Panc1 (cell line): ENCODE measurements around the gene PTPRK. TPM values are rescaled to one million over a fixed set of nuclear protein-coding genes. Genes with fewer than 3 reads are reported as not detected.

Source experiments
- ATAC-seq: fragments of 200-7000 bp; cut with Tn5 transposase; 2 replicates; pipeline ENCODE4 v1.9.1; 2020; ENCODE audit warnings: mild to moderate bottlenecking, moderate library complexity
- BruUV-seq: library from RNA; stranded (reverse); fragments of 400-500 nt; replicated peaks from 2 replicates; lab custom pipeline; 2021; lab: Mats Ljungman, UMichigan
- CTCF ChIA-PET: fragments of 300-600 bp; sonication (Branson Sonifier 250); formaldehyde crosslinking; loops from one replicate; lab custom pipeline; 2022; ENCODE audit warnings: antibody characterized with exemption; lab: Charles Lee
- POLR2A ChIA-PET: fragments of 300-600 bp; sonication (Branson Sonifier 250); formaldehyde crosslinking; loops from one replicate; lab custom pipeline; 2022; ENCODE audit warnings: antibody characterized with exemption; lab: Charles Lee
- DNase-seq: peaks from one replicate; pipeline ENCODE4 v3.0.0-alpha.2; 2010; ENCODE audit warnings: low read depth, low spot score
- H3K27ac ChIP-seq: 2 replicates; pipeline ENCODE4 v1.5.1; 2011; ENCODE audit warnings: mild to moderate bottlenecking, low read length, inconsistent platforms
- H3K27me3 ChIP-seq: fragments of 200-500 bp; sonication (Bioruptor generic); 2 replicates; pipeline ENCODE4 v1.6.0; 2014; ENCODE audit warnings: low read length, inconsistent platforms; ENCODE audit not compliant: control insufficient read depth, insufficient read depth
- H3K36me3 ChIP-seq: fragments of 200-500 bp; sonication (Bioruptor generic); 2 replicates; pipeline ENCODE4 v1.5.1; 2014; ENCODE audit warnings: inconsistent platforms, mild to moderate bottlenecking, low read length, moderate library complexity; ENCODE audit not compliant: control insufficient read depth, insufficient read depth
- H3K4me1 ChIP-seq: 2 replicates; pipeline ENCODE4 v1.5.1; 2011; ENCODE audit warnings: inconsistent platforms, mild to moderate bottlenecking, low read length, moderate library complexity; ENCODE audit not compliant: control insufficient read depth, insufficient read depth
- H3K4me3 ChIP-seq, 2 experiments: 2 replicates each; pipeline ENCODE4 v1.5.1; 2011 to 2012; ENCODE audit warnings: low read depth in 2 of 2, low read length in 2 of 2, mild to moderate bottlenecking in 2 of 2, inconsistent platforms in 1 of 2, moderate library complexity in 1 of 2
- H3K9me3 ChIP-seq: fragments of 200-500 bp; sonication (Bioruptor generic); 2 replicates; pipeline ENCODE4 v1.5.1; 2014; ENCODE audit warnings: low read depth, mild to moderate bottlenecking, inconsistent platforms, low read length, moderate library complexity; ENCODE audit not compliant: control insufficient read depth, insufficient read depth
- CTCF ChIP-seq: fragments of 450-650 bp; IDR thresholded peaks from 2 replicates; pipeline ENCODE4 v1.5.1; 2017; ENCODE audit warnings: mild to moderate bottlenecking
- POLR2AphosphoS5 ChIP-seq: IDR thresholded peaks from 2 replicates; pipeline ENCODE4 v1.6.1; 2012; ENCODE audit warnings: mild to moderate bottlenecking, low read depth, low read length, moderate library complexity
- REST ChIP-seq, 2 experiments: IDR thresholded peaks; 2 replicates each; pipeline ENCODE4 v1.6.1; 2011 to 2012; ENCODE audit warnings: low read depth in 2 of 2, control low read depth in 1 of 2, low read length in 1 of 2, mild to moderate bottlenecking in 1 of 2, moderate library complexity in 1 of 2; ENCODE audit not compliant: insufficient read depth in 1 of 2
- SIN3A ChIP-seq: IDR thresholded peaks from 2 replicates; pipeline ENCODE4 v1.6.1; 2012; ENCODE audit warnings: low read depth, mild to moderate bottlenecking, low read length, moderate library complexity, borderline replicate concordance; ENCODE audit not compliant: insufficient read depth
- TCF7L2 ChIP-seq: IDR thresholded peaks from 2 replicates; pipeline ENCODE4 v1.6.1; 2011; ENCODE audit warnings: mild to moderate bottlenecking, low read depth, low read length, inconsistent platforms
- in situ Hi-C: cut with HindIII; loops from 2 replicates; pipeline ENCODE4 v1.10.0; 2016; ENCODE audit warnings: low sequenced_read_pairs, low pct_unique_long_range_greater_than_20kb
- intact Hi-C: fragments of 100-400 bp; cut with micrococcal nuclease; formaldehyde crosslinking; loops from one replicate; pipeline ENCODE4 v1.10.0; 2022; ENCODE audit not compliant: unreplicated experiment
- total RNA-seq: library from RNA; stranded (reverse); gene quantifications from one replicate; pipeline ENCODE4 v1.2.1, GENCODE V29; 2021; ENCODE audit not compliant: unreplicated experiment

PTPRK gene
- total RNA-seq, 1 experiment from 2014 or later, result 61.8 TPM

GRCh38 chr6:128277379-128277778 is 243.0 kb downstream of the PTPRK start:
- H3K27me3 ChIP-seq, result no peaks in the 10 kb centered on the region
- ChIA-PET CTCF (no interaction called here), POLR2A (no interaction called here)
- no peak for DNase-seq
- no TSS peak for BruUV-seq
- H3K9me3 ChIP-seq, result no peaks in the 10 kb centered on the region
- no peak overlapping the region for H3K4me3 ChIP-seq
- in situ Hi-C loops, result no loop called here
- intact Hi-C loops, result no loop called here
- no peaks in the 10 kb centered on the region for H3K36me3 ChIP-seq
- H3K4me1 ChIP-seq, result peaks cover 16% of the 10 kb centered on the region; the same call in 1 of the 2 replicates
- no peak for TF ChIP-seq TCF7L2
- TF ChIP-seq CTCF, result no peak
- no peak for TF ChIP-seq REST (IDR thresholded peaks at IDR 0.05; ENCODE audit: insufficient read depth in 1 of 2, low read depth in 2 of 2, low read length in 1 of 2)
- TF ChIP-seq POLR2AphosphoS5, result no peak
- no peak for TF ChIP-seq SIN3A
- H3K27ac ChIP-seq, result no peak overlapping the region
- ATAC-seq, result no peak

- no peaks in the 10 kb centered on the region for H3K36me3 ChIP-seq
- no peaks in the 10 kb centered on the region for H3K9me3 ChIP-seq
- DNase-seq, result no peak
- H3K4me3 ChIP-seq, result no peak overlapping the region
- ChIA-PET POLR2A (no interaction called here), CTCF (no interaction called here)
- no TSS peak for BruUV-seq
- peaks cover 17% of the 10 kb centered on the region for H3K4me1 ChIP-seq
- intact Hi-C loops (no loop called here), in situ Hi-C loops (no loop called here)
- no peak for TF ChIP-seq CTCF
- TF ChIP-seq POLR2AphosphoS5, result no peak
- TF ChIP-seq REST (IDR thresholded peaks at IDR 0.05; ENCODE audit: insufficient read depth in 1 of 2, low read depth in 2 of 2, low read length in 1 of 2), result no peak
- no peak for TF ChIP-seq TCF7L2
- TF ChIP-seq SIN3A, result no peak
- no peak for ATAC-seq
- H3K27me3 ChIP-seq, result no peaks in the 10 kb centered on the region
- H3K27ac ChIP-seq, result no peak overlapping the region
Observed at GRCh38 chr6:128276311-128276710, 244.1 kb downstream of the PTPRK start.
